Colon (tissue), 2 donors: ENCODE measurements around the gene PICALM.

ENCODE experiments used
- FAIRE-seq: peaks from 2 replicates; lab custom pipeline; 2012; peaks lifted over from hg19 to GRCh38; lab: Jason Lieb, UNC
- donor health status: control.
- donor health status: control.

PICALM gene

DNA sequence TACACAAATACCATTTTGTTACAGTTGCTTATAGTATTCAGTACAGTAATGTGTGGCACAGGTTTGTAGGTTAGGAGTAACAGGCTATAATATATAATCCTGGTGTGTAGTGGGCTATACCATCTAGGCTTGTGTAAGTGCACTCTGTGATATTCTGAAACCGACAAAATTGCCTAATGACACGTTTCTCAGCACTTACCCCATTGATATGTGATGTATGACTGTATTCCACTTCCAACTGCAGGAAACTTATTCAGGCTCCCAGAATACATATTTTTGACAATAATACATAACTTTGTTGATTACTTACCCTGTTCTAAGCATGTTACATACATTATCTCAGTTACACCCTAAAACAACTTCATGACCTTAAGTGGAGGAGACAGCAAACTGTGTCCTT is 5.1 kb upstream of the PICALM start:
- no peak for FAIRE-seq

DNA sequence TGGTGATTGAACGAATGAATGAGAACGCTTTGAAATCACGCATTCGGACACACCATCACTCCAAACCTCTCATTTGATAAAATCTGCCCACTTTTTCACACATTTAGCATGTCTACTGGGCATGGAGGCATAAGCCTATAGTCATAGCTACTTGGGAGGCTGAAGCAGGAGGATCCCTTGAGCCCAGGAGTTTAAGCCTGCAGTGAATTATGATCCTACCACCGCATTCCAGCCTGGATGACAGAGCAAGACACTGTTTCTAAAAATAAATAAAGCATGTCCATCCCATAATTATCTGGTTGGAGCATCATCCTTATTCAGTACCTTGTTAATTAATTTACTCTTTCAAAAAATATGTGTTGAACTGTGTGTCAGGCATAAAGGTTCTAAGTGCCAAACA is 3.3 kb upstream of the PICALM start:
- FAIRE-seq, result no peak

DNA sequence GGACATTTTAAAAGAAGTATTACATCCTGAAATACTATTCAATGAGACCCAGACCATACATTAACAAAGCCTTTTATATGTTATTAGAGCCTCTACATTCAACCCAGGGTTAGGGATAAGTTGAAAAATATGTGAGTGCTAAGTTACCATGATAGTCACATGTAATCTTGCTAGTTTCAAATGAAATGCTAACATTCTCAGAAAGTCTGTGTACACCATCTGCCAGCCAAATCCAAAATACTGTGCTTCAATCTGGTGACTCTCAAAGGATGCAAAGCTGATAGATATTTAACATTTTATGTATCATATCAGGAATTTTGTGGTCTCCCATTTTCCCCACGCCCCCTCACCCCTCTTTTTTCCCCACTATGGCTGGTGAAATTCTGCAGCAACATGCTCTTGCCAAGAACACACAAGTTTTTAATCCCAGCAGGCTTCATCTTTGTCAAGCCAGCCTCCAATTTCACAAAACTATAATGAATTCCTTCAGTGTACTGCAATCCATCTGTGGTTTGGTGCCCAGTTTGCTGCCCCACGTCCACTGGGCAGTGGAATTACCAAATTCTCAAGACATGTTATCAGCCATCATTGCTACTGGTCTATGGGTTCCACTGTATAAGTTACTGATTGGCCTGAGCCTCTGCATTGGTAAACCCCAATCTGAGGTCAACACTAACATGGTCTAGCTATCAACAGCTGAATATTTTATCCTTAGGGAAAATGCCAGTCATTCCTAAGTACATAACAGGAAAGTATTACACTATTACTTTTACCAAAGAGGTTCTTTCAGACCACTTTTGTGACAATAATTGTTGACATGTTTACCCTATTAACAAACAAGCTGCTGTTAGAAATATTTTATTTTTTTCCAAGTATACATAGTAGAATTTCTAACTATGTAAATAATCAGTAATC is 1.5 kb upstream of the PICALM start:
- no peak for FAIRE-seq

DNA sequence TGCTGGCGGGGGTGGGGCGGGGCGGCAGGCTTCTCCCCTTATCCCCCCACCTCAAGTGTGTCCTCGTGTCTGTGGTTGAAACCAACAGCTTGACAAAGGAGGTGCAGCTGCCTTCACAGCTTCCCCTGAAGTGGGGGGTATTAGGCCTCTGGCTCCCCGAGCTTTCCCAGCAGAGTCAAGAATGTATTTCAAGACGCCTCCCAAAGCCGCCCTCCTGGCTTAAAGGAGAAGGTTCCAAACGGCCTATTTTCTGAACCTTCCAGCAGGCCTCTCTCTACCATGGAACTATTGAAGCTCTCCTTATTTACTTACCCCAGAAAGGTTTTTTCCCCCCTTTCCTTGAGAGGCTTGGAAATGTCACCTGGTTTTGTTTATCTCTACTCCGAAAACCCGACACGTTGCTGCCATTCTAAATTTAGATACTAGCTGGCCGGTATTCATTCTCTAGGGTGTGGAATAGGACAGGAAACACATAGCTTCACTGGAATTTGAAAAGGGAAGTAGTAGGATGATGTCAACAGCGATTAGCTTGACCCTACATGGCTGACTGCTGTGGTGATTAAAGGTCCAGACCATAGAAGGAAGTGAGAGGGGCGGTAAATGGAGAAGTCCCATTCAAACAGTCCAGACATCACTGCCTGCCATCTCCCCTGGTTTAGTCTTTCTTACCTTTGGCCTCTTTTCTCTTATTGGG is 671 bp upstream of the PICALM start:
- no peak for FAIRE-seq

DNA sequence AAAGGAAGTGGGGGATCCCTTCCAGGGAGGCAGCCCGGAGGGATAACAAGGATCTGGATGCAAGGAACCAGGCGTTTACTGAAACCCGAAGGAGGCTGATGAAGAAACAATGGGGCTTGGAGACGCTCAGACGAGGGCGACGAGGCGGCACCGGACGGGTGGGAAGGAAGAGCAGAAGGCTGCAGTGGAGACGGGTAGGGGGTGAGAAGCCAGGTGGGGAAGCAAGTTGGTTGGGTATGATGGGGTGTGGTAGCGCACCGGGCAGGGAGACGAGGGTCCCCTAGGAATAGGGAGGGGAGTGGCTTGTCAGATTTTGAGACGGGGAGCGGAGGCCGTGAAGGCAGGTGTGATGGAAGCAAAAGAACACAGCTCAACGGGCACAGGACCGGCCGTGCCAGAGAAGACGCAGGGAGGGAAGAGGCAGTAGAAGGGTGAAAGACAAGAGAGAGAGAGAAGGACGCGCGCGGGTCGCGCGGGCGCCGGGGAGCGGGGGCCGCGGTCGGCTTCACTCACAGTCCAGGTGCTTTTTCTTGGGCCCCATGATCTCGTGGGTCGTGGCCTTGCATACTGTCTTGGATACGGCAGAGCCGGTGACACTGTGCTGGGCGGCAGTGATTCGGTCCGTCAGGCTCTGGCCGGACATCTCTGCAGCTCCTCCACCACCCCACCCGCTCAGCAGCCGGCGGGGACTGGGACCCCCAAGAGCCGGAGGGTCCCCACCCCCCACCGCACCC is 579 bp downstream of the PICALM start:
- FAIRE-seq, result no peak

DNA sequence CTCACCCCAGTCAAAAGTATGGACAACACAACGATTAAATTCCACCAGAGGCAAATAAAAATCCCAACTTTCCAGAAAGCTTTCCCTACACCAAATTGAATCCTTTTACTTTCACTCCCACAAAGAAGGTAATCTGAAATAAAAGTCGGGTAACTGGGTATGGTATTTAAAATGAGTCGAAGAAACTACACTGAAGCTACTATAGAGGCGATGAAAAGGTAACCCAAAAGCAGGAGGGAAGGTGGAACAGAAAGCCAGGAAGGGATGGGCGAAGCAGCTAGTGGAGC is 1.1 kb downstream of the PICALM start:
- FAIRE-seq, result no peak

DNA sequence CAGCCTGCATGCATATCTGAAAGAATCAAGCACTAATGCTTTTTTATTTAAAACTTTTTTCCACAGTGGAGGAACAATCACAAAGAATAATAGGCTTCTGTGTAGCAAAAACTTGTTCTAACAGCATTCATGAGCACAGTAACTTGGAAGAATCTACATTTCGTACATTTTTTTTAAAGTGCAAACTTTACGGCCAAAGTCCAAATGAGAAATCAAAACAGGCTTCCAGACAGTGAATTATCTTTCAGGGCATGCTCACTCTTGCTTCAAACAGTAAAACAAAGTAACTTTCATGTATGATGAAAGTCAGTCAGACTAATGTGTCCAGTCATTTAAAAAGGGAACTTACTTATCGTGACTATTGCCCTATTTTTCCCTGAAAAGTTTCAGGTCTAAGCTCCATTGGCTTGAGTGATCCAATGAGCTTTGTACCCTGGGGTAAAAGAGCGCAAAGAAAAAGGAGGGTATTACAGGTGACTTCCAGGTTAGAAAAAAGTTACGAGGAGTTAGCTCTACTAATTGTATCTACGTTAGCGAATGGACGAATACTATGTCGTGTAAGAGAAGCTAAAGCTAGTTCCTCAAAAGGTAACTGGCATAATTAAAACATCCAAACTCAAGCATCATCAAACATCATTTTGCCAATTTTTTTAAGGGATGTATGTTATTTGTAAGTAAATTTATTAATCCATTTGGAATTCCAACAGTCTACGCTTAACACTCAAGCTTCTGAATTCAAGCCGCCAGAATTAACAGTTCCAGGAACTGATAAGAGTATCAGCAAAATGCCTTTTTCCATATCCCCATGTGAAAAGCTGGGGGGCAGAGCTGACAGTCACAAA is 1.7 kb downstream of the PICALM start:
- FAIRE-seq, result no peak

DNA sequence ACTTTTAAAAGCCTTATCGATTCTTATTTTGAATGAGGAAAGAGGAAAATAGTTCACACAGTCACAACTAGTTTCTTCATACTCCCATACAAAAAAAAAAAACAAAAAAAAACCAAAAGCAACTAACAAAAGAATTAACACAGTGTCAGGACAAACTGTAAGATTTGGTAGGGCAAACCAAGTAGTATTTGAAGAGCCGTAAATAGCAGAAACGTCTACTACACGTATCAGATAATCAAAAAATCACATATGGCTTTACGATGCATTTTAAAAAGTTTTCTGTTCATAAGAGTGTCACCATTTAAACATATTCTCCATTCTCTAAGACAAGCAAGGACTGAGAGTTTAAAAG is 2.3 kb downstream of the PICALM start:
- no peak for FAIRE-seq

DNA sequence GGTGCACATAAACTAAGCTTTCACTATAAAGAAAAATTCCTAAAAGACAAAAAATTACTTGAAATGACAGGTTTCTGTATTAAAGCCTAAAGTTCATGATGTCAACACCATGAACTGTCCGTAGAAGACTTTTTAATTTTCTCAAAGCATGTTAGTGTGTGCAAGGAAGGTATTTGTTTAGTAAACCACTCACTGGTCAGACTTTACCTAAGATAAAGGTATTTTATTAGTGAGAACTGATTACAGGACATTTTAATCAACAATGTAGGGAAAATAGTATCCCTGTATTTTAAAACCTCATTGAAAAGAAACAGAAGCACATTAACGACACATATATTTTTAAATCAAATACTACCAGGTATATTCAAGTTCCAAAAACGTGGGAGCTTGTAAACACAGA is 2.9 kb downstream of the PICALM start:
- no peak for FAIRE-seq

DNA sequence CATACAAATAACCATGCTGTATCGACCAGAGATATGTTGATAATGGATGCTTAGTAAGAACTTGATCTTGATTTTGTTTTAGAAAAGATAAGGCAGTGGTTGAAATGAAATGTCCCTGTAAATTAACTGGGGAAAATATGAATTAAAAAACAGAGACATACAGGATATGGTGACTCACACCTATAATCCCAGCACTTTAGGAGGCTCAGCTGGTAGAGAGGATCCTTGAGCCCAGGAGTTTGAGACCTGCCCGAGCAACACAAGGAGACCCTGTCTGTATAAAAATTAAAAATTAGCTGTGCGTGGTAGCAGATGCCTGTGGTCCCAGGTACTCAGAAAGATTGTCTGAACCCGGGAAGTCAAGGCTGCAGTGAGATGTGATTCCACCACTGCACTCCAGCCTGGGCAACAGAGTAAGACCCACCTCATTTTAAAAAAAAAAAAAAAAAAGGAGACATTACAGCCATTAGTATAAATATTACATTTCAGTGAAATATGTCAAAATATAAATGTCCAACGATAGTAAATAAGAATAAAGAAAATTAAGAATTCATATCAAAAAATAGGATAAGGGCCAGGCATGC is 4.6 kb downstream of the PICALM start:
- FAIRE-seq, result no peak

DNA sequence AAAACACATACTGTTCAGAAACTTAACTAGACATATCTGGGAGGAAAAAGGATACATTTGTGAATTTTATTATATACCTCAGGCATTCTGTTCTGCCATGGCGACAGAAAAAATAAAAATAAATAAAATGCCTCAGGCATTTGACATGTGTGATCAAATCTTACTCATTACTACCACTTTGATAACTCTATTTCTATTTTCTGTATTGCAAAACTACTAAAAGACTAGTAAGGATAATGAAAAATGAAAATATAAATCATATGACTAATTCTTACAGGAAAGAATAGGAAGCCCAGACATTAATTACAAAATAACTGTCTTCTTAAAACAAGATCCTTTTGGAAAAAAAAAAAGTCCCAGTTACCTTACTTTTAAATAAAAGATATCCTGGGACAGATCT is 5.3 kb downstream of the PICALM start:
- no peak for FAIRE-seq

DNA sequence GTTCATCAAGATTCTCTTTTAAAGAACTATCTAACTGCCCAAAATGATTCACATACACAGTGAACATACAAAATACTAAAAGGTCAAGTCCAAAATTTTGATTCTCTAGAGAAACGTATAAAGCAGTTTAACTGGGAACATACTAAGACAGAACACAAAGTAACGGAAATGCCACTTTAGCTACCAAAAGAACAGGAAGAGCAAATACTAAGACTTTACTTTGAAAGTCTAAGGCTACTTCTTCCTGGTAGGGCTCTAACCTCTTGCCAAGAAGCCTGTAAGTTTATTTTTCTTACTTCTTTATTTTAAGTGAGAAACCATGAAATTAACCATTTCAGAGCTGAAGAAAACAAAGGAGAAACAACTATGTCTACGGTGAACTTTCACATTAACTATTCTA is 6.2 kb downstream of the PICALM start:
- FAIRE-seq, result no peak

DNA sequence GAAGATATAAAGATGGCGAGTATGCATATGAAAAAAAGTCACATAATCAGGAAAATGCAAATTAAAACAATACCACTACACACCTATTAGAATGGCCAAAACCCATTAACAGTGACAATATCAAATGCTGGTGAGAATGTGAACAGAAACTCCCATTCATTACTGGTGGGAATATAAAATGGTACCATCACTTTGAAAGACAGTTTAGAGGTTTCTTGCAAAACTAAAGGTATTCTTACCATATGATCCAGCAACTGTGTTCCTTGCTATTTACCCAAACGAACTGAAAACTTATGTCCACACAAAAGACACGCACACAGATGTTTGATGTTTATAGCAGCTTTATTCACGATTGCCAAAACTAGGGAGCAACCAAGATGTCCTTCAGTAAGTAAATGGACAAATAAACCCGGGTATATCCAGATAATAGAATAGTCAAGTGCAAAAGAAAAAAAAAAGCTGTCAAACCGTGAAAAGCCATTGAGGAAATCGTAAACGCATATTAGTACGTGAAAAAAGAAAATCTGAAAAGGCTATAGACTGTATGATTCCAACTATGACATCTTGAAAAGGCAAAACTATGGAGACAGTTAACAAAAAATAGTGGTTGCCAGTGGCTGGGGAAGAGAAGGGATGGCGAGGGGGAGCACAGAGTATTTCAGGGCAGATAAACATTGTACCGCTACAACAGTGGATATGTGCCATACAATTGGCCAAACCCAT is 7.2 kb downstream of the PICALM start:
- FAIRE-seq, result no peak

DNA sequence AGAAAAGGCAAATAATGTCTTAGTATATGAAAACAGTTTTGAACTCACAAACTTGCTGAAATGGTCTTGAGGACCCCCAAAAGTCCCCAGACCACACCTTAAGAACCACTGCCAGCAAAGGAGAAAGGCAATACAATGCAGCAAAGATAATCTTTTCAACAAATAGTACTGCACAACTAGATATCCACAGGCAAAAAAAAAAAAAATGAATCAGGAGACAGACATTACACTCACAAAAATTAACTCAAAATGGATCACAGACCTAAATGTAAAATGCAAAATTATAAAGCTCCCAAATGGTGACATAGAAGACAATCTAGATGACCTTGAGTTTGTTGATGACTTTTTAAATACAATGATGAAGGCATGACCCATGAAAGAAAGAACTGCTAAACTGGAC is 8.3 kb downstream of the PICALM start:
- FAIRE-seq, result no peak

DNA sequence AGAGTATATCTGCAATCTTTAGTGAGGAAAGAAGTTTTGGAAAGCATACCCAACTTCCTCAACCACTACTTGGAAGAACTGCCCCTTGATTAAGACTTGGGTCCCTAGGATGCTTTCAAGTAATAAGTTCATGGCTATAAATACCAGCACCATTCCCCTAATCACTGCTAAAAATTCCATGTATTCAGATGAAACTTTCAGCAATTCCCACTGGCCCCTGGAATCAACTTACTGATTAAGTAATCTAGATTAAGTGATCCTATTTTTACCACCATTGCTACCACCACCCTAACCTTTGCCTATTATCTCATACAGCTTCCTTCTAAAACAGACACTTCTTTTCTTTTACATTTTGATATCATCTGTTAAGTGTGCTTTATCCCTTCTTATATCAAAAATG is 10.5 kb downstream of the PICALM start:
- FAIRE-seq, result no peak

DNA sequence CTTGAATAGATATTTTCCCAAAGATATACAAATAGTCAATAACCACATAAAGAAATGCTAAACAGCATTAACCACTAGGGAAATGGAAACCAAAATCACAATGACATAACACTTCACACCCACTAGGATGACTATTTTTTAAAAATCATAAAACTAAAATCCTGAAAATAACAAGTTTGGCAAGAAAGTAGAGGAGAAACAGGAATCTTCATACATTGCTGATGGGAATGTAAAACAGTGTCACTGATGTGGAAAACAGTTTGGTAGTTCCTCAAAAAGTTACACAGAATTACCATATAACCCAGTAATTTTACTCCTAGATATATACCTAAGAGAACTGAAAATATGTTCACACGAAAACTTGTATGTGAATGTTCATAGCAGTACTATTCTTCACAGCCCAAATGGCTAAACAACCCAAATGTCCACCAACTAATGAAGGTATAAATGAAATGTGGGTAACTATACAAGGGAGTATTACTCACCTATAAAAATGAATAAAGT is 12.5 kb downstream of the PICALM start:
- FAIRE-seq, result no peak

DNA sequence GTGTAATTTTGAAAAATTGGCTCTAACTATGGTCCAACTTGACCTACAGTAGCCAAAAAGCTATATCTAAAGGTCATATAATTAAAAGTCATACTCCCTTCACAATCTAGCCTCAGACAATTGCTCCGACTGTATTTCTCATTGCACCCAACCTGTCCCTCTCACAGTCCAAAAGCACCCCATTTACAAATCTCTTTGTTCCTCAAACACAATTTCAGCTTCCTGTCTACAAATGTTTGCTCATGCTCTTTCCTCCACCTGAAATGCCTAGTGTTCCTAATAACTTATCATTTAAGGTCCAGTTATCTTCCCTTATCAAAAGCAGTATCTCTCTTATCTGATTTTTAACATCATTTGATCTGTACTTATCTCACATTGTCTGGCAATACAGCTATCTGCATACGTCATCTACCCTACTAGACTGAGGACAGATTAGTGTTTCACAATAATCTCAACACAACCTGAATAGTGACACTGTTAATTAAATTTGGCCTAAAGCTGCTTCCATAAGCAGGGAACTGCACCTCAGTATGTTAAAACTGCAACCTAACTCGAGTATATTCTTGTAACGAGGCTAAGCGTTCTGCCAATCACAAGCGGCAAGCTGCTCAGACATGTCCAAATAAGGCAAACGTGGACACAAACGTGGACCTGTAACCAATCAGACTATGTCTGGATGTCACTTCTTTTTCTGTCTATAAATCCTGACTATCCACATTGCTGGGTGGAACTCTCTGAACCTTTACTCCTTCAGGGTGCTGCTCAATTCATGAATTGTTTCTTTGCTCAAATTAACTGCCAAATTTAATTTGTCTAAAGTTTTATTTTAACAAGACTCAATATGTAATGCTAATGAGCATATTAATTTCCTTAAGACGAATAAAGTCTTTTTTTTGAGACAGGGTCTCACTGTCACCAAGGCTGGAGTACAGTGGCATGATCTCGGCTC is 15.9 kb downstream of the PICALM start:
- FAIRE-seq, result no peak

DNA sequence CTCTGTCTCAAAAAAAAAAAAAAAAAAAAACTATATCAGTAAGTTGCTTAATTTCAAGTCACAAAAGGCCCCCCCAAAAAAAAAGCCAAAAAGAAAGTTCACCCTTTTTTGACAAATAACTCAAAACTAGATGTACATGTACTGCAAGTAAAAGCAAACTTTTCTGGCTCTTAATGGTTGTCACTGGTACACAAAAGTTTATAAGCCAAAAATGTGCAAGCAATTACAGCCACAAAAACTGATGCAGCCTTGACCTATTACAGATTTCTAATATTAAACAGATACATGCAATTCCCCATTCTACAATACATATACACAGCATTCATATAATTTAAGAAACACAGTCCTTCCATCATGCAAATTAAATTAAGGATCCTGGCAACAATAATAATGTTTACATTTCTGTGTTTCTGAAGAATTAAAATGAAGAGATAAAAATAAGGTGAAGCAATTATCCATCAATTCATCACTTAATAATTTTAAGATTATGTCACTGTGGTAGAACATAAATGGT is 18.6 kb downstream of the PICALM start:
- no peak for FAIRE-seq

DNA sequence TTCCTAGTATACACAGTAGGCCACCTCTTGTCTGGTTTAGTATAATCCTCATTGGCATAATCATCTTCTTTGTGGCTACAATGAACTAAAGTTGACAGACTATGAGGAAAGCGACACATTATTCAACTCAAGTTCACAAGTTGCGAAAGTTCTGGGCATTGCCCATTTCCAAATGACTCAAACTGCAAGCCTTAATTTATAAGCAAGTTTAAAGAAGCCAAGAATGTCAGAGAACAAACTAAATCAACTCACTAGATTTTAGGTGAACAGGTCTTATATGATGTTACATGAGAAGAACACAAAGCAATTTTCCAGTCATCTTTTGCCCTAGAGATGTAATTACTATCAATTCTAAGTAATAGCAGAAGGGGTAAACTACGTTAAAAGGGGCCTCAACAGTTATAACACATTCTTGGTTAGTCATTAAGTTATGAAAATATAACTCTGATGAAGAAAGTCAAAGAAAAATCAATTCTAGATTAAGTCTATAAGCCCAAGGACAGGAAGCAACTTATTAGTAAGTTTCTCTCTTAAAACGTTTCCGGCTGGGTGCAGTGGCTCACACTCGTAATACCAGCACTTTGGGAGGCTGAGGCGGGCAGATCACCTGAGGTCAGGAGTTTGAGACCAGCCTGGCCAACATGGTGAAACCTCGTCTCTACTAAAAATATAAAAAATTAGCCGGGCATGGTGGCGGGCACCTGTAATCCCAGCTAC is 21.5 kb downstream of the PICALM start:
- no peak for FAIRE-seq
